H1 (cell line): Measurements from ENCODE around the gene NPL. TPM values are rescaled to one million over a fixed set of nuclear protein-coding genes. Genes with fewer than 3 reads are reported as not detected.

Experiments used
- NRF1 ChIP-seq: IDR thresholded peaks from 2 replicates; pipeline ENCODE4 v1.6.1; 2011; ENCODE audit warnings: mild to moderate bottlenecking, low read depth, low read length, improper control_type of control experiment
- polyA plus RNA-seq, 7 experiments: library from polyadenylated mRNA; depleted of rRNA in 3 of 7; stranded (reverse) in 5 of 7; unstranded in 2 of 7; fragments of >200 nt in 5 of 7; fragments of 200-250 nt in 2 of 7; gene quantifications; 1 replicate in 5 of 7; 2 replicates in 1 of 7; 4 replicates in 1 of 7; pipeline versions ENCODE4 v1.2.1 to v1.2.3, GENCODE V29; 2011 to 2013; ENCODE audit warnings: missing spikeins in 2 of 7, mixed read lengths in 2 of 7
- total RNA-seq: library from RNA; stranded (reverse); fragmentation: NEBNext Ultra II Directional; extraction: Animal tissue kit (Norgen Biotek cat#: 25700); gene quantifications from 2 replicates; pipeline ENCODE4 v1.2.1, GENCODE V29; 2021

The NPL gene
- total and polyA plus RNA-seq, 2 of the 8 experiments (the other 6 are each of a cell fraction or from before 2014, with no cell fraction given), result 2.2 to 4.4 TPM

DNA sequence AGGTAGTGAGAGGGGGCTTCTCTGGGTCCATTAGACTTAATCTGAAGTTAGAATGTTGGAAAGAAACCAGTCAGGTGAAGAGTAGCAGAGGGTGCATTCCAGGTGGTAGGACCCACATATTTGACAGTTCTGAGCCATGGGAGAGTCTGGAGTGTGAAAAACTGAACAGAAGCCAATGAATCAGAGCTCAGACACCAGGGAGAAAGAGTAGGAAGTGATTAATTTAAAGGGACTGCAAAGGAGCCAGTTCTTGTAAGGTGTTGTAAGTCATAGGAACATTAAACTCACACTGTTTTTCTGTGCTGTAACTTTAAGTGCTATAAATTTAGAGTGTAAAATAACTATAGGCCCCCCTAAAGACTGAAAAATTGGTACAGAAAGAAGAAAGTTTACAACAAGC is 43.7 kb downstream of the NPL start (continued):
- no peak for TF ChIP-seq NRF1
